ENCODE results near the gene TDRD5. TPM values are rescaled to one million over a fixed set of nuclear protein-coding genes. Genes with fewer than 3 reads are reported as not detected.

TDRD5 gene, protein sequence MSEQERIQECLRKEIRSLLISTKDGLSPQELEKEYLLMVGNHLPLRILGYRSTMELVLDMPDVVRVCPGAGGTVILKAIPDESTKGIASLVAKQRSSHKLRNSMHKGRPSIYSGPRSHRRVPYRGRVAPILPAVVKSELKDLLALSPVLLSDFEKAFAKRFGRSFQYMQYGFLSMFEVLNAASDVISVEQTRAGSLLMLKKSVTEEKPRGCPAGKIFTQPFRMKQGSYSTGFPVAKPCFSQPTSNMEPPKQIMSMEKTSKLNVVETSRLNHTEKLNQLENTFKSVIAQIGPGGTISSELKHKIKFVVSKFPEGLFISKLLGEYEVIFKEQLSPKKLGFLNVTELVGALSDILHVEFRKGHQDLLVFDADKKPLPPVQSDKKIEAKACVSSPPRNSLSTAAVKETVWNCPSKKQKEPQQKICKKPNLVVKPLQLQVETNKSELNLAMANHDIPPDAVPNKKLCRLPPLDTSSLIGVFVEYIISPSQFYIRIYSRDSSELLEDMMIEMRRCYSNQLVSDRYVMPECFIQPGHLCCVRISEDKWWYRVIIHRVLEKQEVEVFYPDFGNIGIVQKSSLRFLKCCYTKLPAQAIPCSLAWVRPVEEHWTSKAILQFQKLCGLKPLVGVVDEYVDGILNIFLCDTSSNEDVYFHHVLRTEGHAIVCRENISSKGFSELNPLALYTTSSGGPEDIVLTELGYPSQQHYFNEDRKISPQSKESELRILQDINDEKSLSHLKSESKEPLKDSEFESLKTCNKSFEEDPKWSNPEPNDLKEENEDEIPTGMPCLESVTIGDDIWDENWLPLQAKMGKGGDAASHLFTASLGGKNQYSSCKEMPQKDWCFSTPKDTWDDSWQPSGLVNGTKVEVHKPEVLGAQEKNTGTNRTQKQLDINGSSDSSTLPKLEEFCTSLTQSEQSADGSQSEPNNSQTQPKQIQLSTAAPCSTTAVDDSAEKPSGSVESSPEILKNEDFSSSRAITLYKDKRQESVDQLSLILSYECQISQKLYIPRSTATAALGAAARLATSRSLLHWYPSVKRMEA
- total RNA-seq (not detected), polyA plus RNA-seq (not detected), total RNA-seq (0 reads per million in 6 experiments)

DNA sequence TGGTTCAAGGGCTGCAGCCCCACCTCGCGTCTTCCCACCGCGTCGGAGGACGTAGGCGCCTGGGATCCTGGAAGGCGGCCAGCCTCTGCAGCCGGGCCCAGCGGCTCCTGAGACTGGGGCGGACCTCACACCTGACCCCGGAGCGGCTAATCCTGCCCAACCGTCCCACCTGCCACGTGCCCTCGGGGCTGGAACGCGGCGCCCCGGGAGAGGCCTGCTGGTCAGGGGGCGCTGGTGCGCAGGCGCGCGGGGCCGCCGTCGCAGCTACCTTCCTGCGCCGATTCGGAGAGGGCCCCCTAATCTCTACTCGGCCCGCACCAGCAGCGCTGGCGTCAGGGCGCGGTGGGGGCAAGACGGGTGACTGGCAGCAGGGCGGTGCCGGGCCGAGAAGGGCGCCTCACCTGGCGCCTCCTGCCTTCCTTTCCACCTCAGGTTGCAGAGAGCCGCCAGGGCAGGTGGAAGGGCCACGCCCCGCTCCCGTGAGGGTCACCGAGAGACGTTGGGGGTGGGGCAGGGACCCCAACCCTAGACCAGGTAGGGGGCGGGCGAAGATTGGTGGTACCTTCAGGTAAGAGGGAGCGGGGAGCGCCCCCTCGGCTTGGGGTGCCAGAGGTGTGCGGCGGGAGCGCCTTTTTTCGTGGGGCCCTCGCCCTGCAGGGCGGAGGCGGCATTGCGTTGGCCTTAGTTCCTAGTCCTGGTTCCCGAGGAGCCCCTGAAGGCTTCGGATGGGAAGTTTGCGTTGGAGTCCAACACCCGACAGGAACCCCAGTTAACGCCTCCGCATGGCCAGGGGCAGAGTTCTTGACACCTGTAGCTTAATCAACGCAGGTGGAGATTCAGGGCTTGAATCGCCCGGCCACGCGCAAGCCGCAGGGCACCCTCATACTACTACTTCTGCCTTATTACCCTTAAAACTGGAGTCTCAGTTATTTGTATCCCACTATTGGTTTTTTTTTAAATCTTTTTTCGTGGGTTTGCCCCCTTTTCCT lies at the start of gene TDRD5:
TDRD5 (plus strand) TSS at position 241 of the 989 bp plus-strand sequence. CDS start 784 bp downstream, outside the sequence.
- ATAC-seq = no peak
- Mint-ChIP-seq H3K36me3 (peaks cover 0 to 5% (median 0%) of the 10 kb centered on the region in 3 donors), H3K27me3 (peaks cover 14 to 65% (median 44%) of the 10 kb centered on the region in 5 donors), H3K27ac (no peak within 1 kb of the TSS), H3K4me3 (no peak within 1 kb of the TSS), H3K4me1 (no peaks in the 10 kb centered on the region), H3K9me3 (peaks cover 0 to 10% (median 0%) of the 10 kb centered on the region in 9 donors)
- DNase-seq = no peak
- POLR2A ChIA-PET = no interaction called here

DNA sequence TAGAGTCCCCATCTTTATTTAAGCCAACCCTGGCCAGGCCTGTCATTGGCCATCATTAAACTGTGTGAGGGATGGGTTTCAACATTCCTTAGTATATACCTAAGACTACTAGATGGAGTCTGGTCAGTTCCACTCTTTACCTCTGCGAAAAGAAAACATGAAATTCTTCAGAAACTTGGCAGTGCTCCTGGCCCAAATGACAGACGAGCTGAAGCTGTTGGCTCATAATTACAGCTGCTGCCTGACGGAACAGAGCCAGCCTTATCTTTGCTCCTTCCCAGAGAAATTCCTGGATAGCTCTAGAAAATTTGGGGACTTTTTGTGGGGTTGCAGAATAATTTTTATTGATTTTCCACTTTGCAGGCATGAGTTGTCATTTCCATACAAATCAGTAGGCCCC lies 46.3 kb upstream of the TDRD5 start:
- no peaks in the 10 kb centered on the region for H3K36me3 Mint-ChIP-seq
- no peaks in the 10 kb centered on the region for H3K9me3 Mint-ChIP-seq
- POLR2A ChIA-PET = no interaction called here
- H3K27me3 Mint-ChIP-seq = peaks cover 0 to 10% (median 6%) of the 10 kb centered on the region in 5 donors
- no peaks in the 10 kb centered on the region for H3K4me1 Mint-ChIP-seq
- ATAC-seq (no peak), DNase-seq (no peak)
- no peak overlapping the region for H3K4me3 Mint-ChIP-seq
- no peak overlapping the region for H3K27ac Mint-ChIP-seq

DNA sequence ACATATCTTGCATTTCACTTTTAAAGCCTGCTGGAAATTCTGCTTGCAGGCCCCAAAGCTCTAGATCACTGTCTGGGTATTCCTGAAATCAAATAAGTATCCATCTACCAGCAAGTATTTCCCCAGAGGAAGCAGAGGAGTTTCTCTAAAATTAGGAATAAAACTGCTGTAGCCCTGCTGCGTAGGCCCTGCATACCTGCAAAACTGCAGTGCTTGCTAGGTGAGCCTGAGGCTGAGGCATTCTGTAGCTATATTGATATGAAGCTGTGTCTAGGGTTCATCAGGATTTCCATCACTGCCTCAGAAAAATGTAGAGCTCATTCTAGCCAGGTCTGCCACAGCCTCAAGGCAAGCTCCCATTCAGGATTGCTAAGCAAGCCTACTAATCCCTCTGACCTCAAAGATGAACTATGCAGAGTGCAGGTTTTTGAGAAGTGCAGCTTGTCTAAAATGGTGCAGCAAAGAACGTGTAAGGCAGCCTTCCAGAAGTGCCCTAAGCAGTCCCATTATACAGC lies 44.6 kb upstream of the TDRD5 start:
- no peaks in the 10 kb centered on the region for H3K4me1 Mint-ChIP-seq
- peaks cover 0 to 11% (median 6%) of the 10 kb centered on the region in 5 donors for H3K27me3 Mint-ChIP-seq
- no peaks in the 10 kb centered on the region for H3K36me3 Mint-ChIP-seq
- ATAC-seq (no peak), DNase-seq (no peak)
- POLR2A ChIA-PET = no interaction called here
- no peaks in the 10 kb centered on the region for H3K9me3 Mint-ChIP-seq
- H3K27ac Mint-ChIP-seq = no peak overlapping the region
- no peak overlapping the region for H3K4me3 Mint-ChIP-seq

DNA sequence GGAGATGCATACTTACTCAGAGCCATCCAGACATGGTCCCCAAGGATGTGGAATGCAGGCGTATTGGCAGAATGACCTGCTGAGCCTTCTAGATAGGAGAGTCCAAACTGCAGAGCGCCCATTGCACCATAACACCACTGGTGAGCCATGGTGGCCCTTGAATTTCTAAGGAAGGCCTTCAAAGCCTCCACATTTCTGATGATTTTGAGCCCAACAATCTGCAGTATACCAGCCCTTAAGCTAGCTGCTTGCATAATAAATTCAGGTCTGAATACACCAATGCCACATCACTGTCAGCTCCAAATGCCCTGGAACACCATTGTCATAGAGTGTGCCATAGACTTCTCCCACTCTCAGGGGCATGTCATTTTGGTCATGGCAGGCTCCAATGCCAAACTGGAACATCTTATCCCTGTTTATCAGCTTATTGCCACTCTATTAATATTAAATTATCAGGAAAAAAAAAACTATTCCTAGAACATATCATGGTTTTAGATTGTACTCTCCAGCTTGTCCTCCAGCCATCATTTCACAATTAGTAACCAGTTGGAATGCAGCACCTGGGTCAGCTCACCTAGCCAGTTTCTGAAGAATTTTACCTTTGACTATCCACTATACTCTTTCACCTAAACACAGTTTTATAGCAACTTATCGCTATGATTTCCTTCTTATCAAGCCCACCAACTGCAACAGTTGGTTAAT lies 42.8 kb upstream of the TDRD5 start:
- Mint-ChIP-seq H3K4me3 (no peak overlapping the region), H3K9me3 (no peaks in the 10 kb centered on the region), H3K36me3 (no peaks in the 10 kb centered on the region), H3K27me3 (peaks cover 0 to 6% (median 0%) of the 10 kb centered on the region in 5 donors), H3K4me1 (no peaks in the 10 kb centered on the region), H3K27ac (no peak overlapping the region)
- ATAC-seq (no peak), DNase-seq (no peak)
- POLR2A ChIA-PET = no interaction called here

DNA sequence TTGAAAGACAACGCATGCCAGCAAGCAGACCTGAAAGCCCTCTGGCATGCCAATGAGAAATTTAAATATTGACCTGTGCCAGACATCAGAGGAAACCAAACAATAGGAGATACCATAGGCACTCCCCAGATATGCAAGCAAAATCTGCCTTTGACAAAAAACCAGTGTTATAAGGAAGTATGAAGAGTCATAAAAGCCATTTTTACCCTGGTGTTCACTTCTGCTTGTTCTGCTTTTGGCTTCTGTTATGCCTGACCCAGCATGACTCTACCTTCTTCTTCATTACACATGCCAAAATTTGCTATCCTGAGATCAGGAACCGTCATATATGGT lies 42.3 kb upstream of the TDRD5 start:
- no peak for ATAC-seq
- Mint-ChIP-seq H3K27me3 (peaks cover 0 to 6% (median 0%) of the 10 kb centered on the region in 5 donors), H3K9me3 (no peaks in the 10 kb centered on the region)

DNA sequence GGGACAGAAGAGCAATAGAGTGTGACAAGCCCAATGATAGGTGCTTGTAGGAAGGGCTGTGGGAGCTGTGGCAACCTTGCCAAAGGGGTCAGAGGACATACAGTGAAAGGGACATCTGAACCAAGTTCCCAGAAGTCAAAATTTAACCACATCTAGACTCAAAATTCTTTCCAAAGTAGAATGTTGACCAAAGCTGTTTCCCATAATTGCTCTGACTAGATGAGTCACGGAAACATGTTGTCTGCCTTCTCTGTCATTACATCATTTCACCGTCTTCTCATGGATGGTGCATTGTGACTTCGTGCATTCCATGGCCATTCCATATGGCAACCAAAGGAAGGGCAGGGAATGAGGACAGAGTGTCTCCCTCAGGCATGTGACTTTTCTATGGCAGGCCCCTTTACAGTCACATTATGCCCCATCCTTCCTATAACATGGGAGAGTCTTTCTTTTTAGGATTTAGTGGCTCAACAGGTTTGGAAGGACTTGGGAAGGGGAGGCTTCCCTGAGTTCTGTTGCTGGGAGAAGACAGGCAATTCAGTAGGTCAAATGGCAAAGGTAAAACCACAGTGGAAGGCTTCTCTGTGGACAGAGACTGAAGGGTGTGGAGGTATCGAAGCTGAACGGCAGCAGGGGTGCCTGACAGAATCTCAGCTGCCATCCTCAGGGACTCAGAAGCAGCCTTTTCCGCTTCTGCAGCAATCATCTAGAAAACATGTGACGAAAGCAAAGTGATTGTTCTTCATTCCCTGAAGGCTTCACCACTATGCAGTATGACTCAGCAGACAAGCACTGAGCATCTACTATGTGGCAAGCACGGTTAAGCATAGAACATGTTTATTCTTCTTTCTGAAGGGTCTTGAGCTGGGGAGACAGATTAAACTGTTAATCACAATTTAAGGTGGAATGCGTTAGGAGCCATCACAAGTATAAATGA lies 40.6 kb upstream of the TDRD5 start:
- POLR2A ChIA-PET = no interaction called here
- Mint-ChIP-seq H3K36me3 (no peaks in the 10 kb centered on the region), H3K4me1 (no peaks in the 10 kb centered on the region), H3K27me3 (peaks cover 0 to 11% (median 2%) of the 10 kb centered on the region in 5 donors), H3K4me3 (no peak overlapping the region), H3K27ac (no peak overlapping the region), H3K9me3 (no peaks in the 10 kb centered on the region)
- DNase-seq (no peak), ATAC-seq (no peak)

More for the DNA sequence above, 42.3 kb upstream of the TDRD5 start:
- no peak for DNase-seq
- Mint-ChIP-seq H3K36me3 (no peaks in the 10 kb centered on the region), H3K4me3 (no peak overlapping the region), H3K4me1 (no peaks in the 10 kb centered on the region), H3K27ac (no peak overlapping the region)
- POLR2A ChIA-PET = no interaction called here

DNA sequence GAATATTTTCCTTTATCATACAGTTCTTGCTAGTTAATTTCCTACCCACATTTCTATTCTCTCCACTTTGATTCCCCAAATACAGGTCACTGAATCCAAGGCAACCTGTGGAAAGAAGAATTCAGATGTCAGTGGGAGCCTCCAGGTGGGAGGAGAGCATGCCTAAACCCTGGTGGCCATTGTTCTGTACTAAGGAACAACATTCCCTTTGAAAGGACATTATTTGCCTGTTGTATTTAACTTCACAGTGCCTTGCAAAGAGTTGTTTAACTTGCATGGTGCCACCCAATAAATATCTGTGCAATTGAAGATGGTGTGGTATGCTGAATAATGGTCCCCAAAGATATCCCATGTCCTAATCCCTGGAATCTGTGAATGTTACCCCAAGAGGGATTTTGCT lies 37.2 kb upstream of the TDRD5 start:
- POLR2A ChIA-PET = no interaction called here
- peaks cover 0 to 15% (median 5%) of the 10 kb centered on the region in 5 donors for H3K27me3 Mint-ChIP-seq
- DNase-seq (no peak), ATAC-seq (no peak)
- peaks cover 0 to 3% (median 0%) of the 10 kb centered on the region in 9 donors for H3K9me3 Mint-ChIP-seq
- no peak overlapping the region for H3K4me3 Mint-ChIP-seq
- H3K36me3 Mint-ChIP-seq = no peaks in the 10 kb centered on the region
- no peak overlapping the region for H3K27ac Mint-ChIP-seq
- H3K4me1 Mint-ChIP-seq = no peaks in the 10 kb centered on the region

DNA sequence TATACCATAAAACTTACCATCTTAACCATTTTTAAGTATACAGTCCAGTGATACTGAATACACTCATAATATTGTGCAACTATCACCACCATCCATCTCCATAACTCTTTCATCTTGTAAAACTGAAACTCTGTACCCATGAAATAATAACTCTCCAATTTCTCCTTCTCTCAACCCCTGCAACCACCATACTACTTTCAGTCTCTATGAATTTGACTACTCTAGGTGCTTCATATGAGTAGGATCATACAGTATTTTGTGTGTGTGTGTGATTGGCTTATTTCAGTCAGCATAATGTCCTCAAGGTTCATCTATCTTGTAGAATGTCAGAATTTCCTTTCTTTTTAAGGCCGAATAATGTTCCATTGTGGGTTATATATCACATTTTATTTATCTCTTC lies 33.6 kb upstream of the TDRD5 start:
- no peaks in the 10 kb centered on the region for H3K4me1 Mint-ChIP-seq
- DNase-seq (no peak), ATAC-seq (no peak)
- no peak overlapping the region for H3K4me3 Mint-ChIP-seq
- H3K27ac Mint-ChIP-seq = no peak overlapping the region
- H3K9me3 Mint-ChIP-seq = peaks cover 0 to 3% (median 0%) of the 10 kb centered on the region in 9 donors
- H3K36me3 Mint-ChIP-seq = no peaks in the 10 kb centered on the region
- H3K27me3 Mint-ChIP-seq = peaks cover 5 to 15% (median 7%) of the 10 kb centered on the region in 5 donors
- POLR2A ChIA-PET = no interaction called here

DNA sequence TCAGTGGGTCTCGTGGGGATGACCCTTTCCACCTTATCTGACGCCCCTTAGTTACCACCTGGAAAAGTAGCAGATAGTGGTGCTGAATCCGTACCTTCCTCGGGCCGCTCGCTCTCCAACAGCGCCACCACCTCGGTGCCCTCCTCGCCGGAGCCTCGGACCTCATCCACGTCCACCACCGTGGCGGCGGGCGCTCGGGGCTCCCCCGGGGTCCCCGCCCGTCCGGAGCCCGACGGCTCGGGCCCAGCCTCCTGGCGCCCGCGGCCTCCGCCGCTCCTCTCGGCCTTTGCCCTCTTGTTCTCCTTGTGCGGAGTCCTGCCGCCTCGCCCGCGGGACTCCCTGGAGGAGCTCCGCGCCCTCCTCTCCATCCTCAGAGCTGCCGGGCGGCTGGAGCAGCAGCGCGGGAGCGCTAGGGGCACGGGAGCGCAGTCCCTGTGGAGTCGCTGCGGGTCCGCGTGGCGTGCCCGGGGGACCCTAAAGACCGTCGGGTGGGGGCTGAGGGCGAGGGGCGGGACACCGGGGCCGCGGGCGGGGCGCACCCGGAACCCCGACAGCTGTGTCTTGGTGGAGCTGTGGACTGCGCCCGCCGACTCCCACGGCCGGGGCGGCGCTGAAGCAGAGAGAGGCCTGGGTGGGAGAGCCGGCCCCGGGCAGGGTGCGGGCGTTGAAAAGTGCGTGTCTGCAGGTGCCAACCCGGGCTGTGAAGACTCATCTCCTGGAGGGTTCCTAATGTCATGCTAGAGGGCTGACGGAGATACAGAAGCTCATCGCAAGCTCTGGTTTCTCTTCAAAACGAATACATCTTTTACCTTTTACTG lies 15.9 kb upstream of the TDRD5 start, which contains the start of gene NPHS2:
NPHS2 (minus strand) TSS at position 452 of the 818 bp plus-strand sequence; CDS start at position 368, 84 bp downstream.
- Mint-ChIP-seq H3K27me3 (peaks cover 35 to 77% (median 46%) of the 10 kb centered on the region in 5 donors), H3K9me3 (peaks cover 0 to 10% (median under 1%) of the 10 kb centered on the region in 9 donors), H3K4me1 (peaks cover 0 to 7% (median 6%) of the 10 kb centered on the region in 4 donors), H3K4me3 (peak within 1 kb of the TSS in 1 of 10 donors; percentile 4), H3K27ac (peak within 1 kb of the TSS in 1 of 10 donors; percentile 83), H3K36me3 (peaks cover 0 to 16% (median 0%) of the 10 kb centered on the region in 3 donors)
- no peak for ATAC-seq
- DNase-seq = no peak
- POLR2A ChIA-PET = no interaction called here

DNA sequence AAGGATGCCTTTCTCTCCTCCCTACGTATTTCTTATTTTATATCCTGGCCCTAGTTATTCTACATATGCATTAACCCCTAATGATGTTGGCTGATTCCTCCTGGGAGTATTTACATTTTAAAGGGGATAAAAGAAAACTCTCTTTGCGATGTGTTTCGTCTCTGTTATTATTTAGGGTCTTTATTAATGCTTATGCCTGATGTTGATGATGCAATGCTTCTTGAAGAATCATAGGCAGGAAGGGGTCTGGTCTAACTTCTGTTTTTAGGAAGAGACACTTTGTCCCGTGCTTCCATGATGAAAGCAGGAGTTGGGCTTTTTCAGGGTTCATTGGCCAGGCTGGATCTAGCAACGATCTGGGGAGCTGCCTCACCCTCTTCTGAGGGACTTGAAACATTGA lies 15.1 kb upstream of the TDRD5 start:
- ATAC-seq (no peak), DNase-seq (no peak)
- POLR2A ChIA-PET = no interaction called here
- Mint-ChIP-seq H3K27ac (no peak overlapping the region), H3K27me3 (peaks cover 35 to 80% (median 45%) of the 10 kb centered on the region in 5 donors), H3K9me3 (peaks cover 0 to 10% (median 0%) of the 10 kb centered on the region in 9 donors), H3K36me3 (peaks cover 0 to 14% (median 0%) of the 10 kb centered on the region in 3 donors), H3K4me1 (peaks cover 0 to 7% (median 6%) of the 10 kb centered on the region in 4 donors), H3K4me3 (peak overlapping the region in 1 of 10 donors; percentile 4)

Data from naive thymus-derived CD8-positive, alpha-beta T cell (primary cell).